Hematopoietic multipotent progenitor cell treated with erythropoietin and hydrocortisone succinate and interleukin-3 and kit ligand, for 17 days (in vitro differentiated cells): ENCODE data around the gene FAM228B.
"Not testable (repeated sequence)": the region's sequence is repeated elsewhere in the genome, so short reads cannot be mapped to it uniquely, and the experiment has no call there.

ENCODE experiments used
- DNase-seq: peaks from one replicate; pipeline ENCODE4 v3.0.0-alpha.2; 2015; ENCODE audit warnings: low spot score

FAM228B gene

DNA sequence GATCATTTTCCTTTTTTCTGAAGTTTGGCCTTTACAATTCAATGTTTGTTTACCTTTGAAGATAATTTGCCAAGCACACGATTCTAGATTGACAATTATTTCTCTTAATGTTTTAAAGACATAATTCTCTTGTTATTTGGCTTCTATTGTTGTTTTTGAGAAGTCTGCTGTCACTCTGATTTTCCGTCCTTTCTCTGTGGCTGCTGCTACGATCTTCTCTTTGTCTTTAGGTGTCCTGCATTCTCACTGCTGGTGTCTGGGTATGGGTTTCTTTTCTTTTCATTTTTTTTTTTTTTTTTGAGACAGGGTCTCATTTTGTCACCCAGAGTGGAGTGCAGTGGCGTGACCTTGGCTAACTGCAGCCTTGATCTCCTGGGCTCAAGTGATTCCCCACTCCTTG, 36.4 kb downstream of the FAM228B start:
- DNase-seq: no peak

DNA sequence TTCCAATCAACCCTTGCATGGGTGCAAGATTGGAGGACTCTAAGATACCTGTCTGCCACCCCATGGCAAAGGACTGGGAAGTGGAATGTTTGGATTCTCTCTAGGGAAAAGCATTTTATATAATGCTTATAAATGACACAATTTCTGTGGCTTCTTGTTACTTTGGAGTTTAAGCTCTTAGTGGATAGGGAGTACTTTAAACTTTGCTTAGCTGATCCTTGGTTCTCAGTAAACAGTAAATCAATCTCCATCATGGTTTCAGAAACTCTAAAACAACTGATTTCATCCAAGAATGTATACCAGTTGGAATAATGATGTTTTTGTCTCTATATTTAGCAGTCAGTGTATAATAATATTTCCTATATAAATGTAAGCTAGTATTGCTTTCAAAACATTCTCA, 37.5 kb downstream of the FAM228B start:
- DNase-seq: no peak

DNA sequence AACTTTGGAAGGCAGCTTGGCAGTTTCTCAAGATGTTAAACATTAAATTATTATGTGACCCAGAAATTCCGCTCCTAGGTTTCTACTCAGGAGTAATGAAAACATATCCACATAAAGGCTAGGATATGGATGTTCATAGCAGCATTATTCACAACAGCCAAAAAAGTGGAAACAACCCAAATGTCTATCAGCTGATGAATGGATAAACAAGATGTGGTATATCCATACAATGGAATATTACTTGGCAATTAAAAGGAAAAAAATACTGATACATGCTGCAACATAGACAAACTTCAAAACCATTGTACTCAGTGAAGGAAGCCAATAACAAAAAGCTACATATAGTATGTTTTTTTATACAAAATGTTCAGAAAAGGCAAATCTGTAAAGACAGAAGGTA, 39.2 kb downstream of the FAM228B start:
- DNase-seq: no peak

GRCh38 chr2:24163186-24163585, 39.9 kb downstream of the FAM228B start:
- no peak for DNase-seq

- no peak for DNase-seq
These were observed 40.3 kb downstream of the FAM228B start for GRCh38 chr2:24163601-24164000.

DNA sequence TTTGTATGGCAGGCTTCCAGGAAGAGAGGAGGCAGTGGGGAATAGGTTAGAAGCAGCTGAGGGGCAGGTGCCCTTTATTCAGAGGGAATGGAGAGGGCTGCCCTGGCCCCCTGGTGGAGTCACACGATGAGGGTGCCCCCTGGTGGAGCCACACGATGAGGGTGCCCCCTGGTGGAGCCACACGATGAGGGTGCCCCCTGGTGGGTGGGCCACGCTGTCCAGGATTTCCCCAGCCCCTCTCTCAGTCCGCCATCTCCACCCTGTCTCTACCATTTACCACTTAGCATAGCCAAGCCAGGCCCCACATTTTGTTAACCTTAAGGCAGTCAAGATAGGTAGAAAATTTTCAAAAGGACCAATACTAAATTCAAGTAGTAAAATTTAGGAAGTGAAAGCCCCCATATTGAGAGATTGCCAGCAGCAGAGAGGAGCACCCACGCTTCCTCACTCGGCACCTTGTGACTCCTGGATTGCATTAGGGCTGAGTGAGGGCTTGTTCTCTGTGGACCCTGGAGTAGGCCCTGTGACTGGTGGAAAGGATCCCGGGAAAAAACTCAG, 41.2 kb downstream of the FAM228B start:
- peak; percentile 14 for DNase-seq

DNA sequence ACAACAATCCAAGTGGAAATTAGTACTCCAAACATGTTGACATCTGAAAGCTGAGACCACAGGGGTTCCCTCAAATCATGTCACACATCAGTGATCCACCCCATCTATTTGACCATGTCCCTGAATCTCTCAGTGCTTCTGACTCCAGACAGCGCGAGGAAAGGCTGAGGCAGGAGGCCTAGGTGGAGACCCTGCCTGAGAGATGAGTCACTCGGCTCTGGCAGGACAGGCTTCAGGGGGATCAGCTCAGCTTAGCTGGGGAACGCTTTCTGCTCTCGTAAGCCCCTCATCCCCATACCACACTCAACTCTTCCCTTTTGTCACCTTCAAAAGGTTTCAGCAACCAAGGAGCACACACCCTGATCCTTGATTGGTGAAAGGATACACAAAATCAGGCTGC, 45.8 kb downstream of the FAM228B start:
- no peak for DNase-seq

DNA sequence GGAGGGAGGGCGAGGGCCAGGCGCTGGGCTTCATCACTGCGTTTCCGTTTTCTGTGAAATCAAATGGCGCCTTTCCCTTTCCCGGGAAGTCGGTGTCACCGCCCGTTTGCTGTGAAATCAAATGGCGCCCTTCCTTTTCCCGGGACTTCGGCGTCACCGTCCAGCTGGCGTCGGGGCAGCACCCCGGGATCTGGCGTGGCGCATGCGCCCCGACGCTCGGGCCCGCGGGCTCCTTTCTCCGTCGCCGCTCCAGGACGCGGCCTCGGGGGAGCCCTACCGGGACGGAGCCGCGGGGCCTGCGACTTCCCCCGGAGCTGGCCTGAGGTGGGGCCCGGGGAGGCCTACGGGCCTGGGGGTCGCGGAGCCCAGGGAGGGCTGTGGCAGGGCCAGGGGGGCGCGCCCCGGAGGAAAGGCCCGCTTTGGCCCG, 51.6 kb downstream of the FAM228B start, which contains the start of gene FAM228A:
TSS of gene FAM228A (plus strand) at position 203 of the 427 bp plus-strand sequence. CDS start 428 bp downstream, outside the sequence.
- DNase-seq: no peak

DNA sequence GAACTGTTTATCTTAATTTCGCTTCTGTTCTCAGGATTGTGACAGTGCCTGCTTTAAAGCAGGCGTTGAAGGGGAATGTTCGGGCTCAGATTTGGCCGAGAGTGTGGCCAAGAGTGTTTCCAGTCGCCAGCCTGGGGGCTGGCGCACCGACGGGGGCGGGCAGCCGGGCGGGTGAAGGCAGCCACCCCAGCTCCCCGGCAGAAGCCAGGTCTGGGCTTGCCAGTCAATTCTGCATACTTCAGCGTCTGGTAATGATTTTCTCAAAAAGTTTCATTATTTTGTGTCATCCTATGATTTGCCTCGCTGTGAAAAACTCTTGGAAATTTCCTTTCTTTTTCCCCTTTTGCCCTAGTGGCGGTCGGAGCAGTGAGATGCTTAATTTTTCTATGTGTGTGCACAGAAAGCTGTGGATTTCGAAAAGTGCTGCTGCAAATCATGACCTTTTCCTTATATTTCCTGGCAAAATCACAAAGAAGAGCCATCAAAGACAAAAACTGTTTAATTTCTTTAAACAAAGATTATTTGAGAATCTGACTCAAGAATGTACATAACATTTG, 52.4 kb downstream of the FAM228B start:
- no peak for DNase-seq

GRCh38 chr2:24176326-24176725, 53.1 kb downstream of the FAM228B start:
- no peak for DNase-seq

DNA sequence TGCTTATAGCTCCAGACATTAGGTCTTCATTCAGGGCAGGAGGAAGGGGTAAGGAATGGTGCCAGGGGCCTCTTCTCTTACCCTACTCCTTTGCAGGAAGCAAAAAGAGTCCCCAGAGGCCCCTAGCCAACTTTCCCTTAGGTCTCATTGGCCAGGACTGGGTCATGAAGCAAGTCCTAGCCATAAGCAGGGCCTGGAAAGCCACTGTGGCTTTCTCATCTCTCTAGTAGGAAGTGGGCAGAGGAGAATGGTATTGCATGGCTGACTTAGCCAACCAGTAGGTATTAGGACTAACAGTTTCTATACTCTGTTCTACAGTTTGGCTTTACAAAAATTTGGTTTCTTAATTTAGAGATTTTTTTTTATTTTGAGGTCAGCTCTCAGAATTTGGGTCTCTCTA, 56.4 kb downstream of the FAM228B start:
- no peak for DNase-seq

DNA sequence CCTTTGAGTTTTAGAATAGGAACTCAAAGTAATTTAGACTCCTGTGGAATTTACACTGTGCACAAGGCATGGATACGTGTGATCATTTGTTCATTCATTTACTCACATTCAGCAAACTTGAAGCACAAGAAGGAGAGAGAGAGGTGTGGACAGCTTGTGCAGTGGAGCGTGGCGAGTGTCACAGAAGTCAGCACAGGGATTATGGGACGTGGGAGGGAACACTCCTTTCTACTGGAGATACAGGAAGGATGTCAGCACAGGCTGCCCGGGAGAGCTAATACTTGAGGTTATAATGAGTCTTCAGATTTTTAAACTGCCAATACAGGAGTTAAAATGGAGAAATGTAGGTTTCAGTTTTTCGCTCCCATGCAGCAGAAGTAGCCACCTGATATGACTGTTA, 58.6 kb downstream of the FAM228B start:
- no peak for DNase-seq

DNA sequence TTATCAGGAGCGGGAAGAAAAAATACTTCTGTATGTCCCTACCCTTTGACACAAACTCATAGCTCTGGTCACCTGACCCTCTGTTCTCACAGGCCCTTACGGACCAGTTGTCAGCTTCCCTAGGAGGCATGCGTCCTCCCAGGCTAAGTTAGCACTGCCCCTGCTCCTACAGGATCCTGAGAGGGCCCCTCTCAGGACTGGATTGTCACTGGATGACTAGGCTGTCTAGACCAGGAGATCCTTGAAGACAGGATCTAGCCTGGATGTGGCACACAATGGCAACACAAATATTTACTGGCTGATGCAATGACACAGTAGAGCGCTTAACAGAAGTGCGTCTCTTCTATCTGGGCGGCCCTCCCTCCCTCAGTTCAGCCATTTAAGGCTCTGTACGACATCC, 59.2 kb downstream of the FAM228B start:
- DNase-seq: no peak

DNA sequence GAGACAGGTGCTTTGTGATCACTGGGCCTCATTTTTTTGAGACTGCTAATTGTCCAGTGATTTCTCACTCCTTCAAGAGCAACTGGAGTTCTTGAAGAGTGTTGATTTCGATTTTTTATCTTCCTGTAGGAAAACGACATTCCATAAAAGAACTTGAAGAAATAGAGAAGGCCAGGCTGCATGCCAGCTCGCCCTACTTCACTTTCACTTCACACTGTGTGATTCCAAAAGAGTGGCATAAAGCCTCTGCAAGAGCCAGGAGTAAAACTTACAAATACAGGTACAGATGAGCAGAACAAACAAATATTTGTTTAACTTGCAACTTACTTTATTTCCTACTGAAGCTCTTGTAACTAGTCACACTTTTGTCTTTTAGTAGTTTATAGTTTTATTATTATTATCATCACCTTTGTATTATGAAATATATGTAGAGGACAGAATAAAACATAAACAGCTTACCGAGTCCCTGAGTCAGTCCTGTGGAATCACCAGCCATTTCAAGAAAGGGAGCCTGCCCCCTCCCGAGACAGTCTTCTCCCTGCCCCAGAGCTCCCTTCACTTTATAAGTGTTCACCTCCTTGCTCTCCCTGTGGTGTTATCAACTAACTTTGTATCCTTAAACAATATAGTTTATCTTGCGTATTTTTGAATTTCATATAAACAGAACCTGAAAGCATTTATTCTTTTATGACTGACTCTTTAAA, 60.2 kb downstream of the FAM228B start:
- no peak for DNase-seq

DNA sequence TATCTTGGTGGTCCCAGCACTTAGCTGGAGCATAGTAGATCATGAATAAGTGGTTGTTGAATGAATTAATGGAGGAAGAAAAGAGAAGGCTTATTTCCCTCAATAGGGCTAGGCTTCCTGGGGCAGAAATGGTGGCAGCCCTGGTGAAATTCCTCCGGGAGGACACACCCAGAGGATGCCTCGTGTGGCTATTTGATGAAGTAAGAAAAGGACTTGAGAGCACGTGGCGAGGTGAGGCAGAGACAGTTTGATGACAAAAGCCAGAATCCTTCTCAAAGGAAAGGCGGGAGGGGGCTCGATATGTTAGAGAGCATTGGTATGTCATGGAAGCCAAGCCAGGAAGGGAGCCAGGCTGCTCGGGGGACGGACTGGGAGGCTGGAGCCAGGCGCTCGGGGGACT, 66.3 kb downstream of the FAM228B start:
- DNase-seq: no peak

DNA sequence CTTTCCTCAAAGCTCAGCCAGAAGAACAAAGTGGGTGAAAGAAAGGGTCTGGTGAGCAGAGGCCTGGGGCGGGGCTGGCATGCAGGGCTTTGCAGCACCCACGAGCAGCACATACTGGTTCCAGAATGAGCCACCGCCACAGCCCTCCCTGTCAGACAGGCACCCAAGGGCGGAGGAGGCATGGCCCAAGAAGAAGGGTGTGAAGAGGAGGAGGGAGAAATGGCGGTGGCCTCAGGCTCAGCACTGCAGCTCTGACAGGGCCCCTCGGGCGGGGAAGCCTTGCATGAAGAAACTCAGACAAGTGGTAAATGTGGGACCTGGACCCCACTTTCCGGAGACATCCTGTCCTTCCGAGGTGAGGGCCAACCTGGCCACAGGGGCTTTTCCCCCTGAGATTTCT, 67.2 kb downstream of the FAM228B start:
- DNase-seq: no peak

DNA sequence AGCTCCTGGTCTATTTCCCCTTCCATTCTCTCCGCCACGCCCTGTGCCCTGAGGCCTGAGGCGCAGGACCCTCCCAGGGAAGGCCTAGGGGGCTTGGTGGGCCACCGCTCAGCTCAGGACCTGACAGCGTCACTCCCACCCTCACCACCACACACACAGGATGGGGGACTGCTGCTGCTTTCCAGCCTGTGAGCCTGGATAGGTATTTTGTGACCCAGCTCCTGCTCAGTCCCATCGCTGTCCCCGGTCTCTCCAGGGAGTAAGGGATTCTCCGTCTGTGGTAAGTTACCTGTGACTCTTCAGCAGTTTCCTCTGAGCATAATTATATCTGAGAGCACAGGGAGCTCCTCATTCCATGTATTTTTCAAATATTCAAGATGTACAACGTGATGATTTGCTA, 67.9 kb downstream of the FAM228B start:
- no peak for DNase-seq

- DNase-seq: no peak
These were observed 68.6 kb downstream of the FAM228B start for GRCh38 chr2:24191848-24192247.

DNA sequence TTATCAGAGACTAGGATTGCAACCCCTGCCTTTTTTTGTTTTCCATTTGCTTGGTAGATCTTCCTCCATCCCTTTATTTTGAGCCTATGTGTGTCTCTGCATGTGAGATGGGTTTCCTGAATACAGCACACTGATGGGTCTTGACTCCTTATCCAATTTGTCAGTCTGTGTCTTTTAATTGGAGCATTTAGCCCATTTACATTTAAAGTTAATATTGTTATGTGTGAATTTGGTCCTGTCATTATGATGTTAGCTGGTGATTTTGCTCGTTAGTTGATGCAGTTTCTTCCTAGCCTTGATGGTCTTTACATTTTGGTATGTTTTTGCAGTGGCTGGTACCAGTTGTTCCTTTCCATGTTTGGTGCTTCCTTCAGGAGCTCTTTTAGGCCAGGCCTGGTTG, 73.9 kb downstream of the FAM228B start:
- DNase-seq: not testable (repeated sequence)

GRCh38 chr2:24199968-24200590, 76.8 kb downstream of the FAM228B start:
- no peak for DNase-seq

GRCh38 chr2:24200799-24201198, 77.5 kb downstream of the FAM228B start:
- no peak for DNase-seq

DNA sequence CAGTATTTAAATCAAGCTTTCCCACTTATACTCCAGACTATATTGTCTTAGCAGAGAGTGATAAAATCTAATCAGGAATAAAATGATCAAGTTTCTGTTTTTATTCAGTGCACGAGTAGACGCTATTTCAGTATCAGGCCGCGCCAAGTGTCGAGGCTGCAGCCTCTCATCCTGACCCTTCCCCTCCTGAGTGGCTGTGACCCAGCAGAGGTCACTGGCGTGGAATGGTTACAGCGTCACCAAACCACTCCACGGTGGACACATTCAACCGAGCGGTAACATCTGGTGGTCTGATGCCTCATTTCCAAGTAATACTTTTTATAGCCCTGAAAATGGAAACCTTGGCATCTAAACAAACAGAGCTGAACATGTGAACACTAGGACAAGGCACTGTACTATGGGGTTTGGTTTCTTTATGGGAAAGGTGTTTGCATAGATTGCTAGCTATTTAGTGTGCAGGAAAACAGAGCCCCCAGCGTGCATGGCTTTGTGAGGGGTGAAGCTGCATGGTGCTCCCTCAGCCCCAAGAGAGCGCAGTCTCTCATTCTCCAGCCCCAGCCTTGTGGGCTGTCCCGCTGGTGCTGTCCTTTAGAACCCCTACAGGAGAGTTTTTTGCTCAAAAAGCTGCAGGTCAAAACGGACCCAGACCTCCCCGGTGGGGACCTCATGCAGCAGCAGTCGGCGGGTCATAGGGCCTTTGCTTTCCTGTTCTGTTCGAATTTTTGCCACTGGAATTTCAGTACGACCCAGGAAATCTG, 79.9 kb downstream of the FAM228B start:
- DNase-seq: no peak

- DNase-seq: no peak
These were observed 80.5 kb downstream of the FAM228B start for GRCh38 chr2:24203787-24204150.
